ENCODE measurements around the gene TMTC1. TPM values are rescaled to one million over a fixed set of nuclear protein-coding genes. Genes with fewer than 3 reads are reported as not detected.

Gene TMTC1
- total and polyA plus RNA-seq, 2 of the 8 experiments (the other 6 are each of a cell fraction or from before 2014, with no cell fraction given): 15.4 to 20.8 TPM

DNA sequence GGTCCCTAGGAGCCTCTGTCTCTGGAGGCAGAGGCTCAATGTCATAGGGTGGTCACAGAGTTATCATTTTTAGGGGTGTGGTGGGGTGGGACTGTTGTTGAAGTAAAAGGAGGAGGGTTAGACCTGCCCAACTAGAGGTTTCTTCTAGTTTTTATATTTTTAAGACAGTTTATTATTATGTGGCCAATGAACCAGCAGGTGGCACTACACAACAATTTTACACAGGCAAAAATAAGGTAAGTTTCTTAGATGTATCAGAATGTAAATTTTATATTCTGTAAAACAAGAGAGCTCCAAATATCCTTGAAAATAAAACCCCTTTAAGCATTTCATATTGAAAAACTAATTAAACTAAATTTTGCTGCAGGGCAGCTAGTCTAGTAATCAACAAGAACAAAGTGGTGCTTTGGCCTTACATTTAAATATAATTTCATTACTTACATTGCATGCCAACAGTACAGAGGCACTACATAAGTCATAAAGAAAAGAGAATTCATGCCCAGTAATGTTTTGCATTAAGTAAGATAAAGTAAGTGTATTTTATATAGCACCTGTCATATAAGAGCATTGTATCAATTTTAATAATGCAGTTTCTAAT lies 264.1 kb downstream of the TMTC1 start:
- Histone ChIP-seq H3K18ac (ENCODE audit: extremely low read depth, low read length) (no peak overlapping the region), H2AFZ (ENCODE audit: low read length) (no peak overlapping the region), H2BK5ac (ENCODE audit: low read depth, low read length) (no peak overlapping the region), H4K91ac (replicated peaks; ENCODE audit: insufficient read length, low read length) (no peak overlapping the region), H3K56ac (replicated peaks; ENCODE audit: insufficient read length, low read depth, low read length) (no peak overlapping the region), H2BK12ac (ENCODE audit: low read depth, low read length) (no peak overlapping the region), H3K9ac (replicated peaks in 1 of 4; ENCODE audit: extremely low read depth in 1 of 4, low read depth in 3 of 4, low read length in 3 of 4) (no peak overlapping the region), H3K4me1 (replicated peaks in 1 of 4; ENCODE audit: control insufficient read depth in 3 of 4, insufficient read depth in 4 of 4, low read length in 3 of 4) (no peaks in the 10 kb centered on the region), H4K8ac (ENCODE audit: extremely low read depth, insufficient read depth, low read length) (no peak overlapping the region), H3K79me2 (ENCODE audit: control insufficient read depth in 1 of 2, insufficient read depth in 2 of 2, low read length in 2 of 2) (no peaks in the 10 kb centered on the region), H3K23me2 (ENCODE audit: low read depth, low read length) (no peaks in the 10 kb centered on the region), H3K9me3 (ENCODE audit: insufficient read depth in 2 of 2, low read depth in 1 of 2, low read length in 1 of 2) (no peaks in the 10 kb centered on the region), H2BK120ac (replicated peaks; ENCODE audit: low read depth, low read length) (no peak overlapping the region), H2BK20ac (ENCODE audit: low read length) (no peak overlapping the region), H4K5ac (ENCODE audit: insufficient read length, low read depth, low read length) (no peak overlapping the region), H3K27ac (ENCODE audit: low read depth, low read length) (no peak overlapping the region), H3K23ac (ENCODE audit: insufficient read length) (no peak overlapping the region), H3K36me3 (ENCODE audit: control insufficient read depth in 2 of 4, insufficient read depth in 4 of 4, low read length in 3 of 4) (peaks cover 0 to 6% (median 1%) of the 10 kb centered on the region in 4 experiments; a peak in 3 of 8 replicates), H3K4me2 (ENCODE audit: insufficient read depth in 1 of 2, low read depth in 2 of 2, low read length in 2 of 2) (no peak overlapping the region), H3K14ac (ENCODE audit: insufficient read length) (no peak overlapping the region), H3K4ac (replicated peaks; ENCODE audit: insufficient read length, low read depth, low read length) (no peak overlapping the region), H3K4me3 (ENCODE audit: extremely low read depth in 1 of 4, insufficient read depth in 2 of 4, low read depth in 3 of 4, low read length in 4 of 4) (no peak overlapping the region), H4K20me1 (replicated peaks in 1 of 2; ENCODE audit: control insufficient read depth in 1 of 2, insufficient read depth in 2 of 2, low read length in 2 of 2) (no peaks in the 10 kb centered on the region), H2AK5ac (ENCODE audit: low read depth, low read length) (no peak overlapping the region), H3K27me3 (replicated peaks in 1 of 4; ENCODE audit: control insufficient read depth in 3 of 4, extremely low read depth in 1 of 4, insufficient read depth in 3 of 4, low read length in 3 of 4) (no peaks in the 10 kb centered on the region), H3K79me1 (ENCODE audit: low read depth, low read length) (no peaks in the 10 kb centered on the region), H2BK15ac (ENCODE audit: low read length) (no peak overlapping the region)
- CTCF ChIA-PET (ENCODE audit: partially characterized antibody): interaction anchor here (0.7 to 4.3 kb wide), 24 partner anchors 8 to 1183 kb away, joined by 3 to 25 read pairs (median 3); no protein-coding TSS in a partner anchor
- no peak for FAIRE-seq
- POLR2A ChIA-PET (ENCODE audit: partially characterized antibody): no interaction called here
- no peak for DNase-seq (ENCODE audit: low read depth in 1 of 2, low spot score in 2 of 2)
- TF ChIP-seq RFX5 (IDR thresholded peaks at IDR 0.05; ENCODE audit: borderline replicate concordance, low read depth, low read length): no peak
- TF ChIP-seq JUND (IDR thresholded peaks at IDR 0.05; ENCODE audit: low read length): no peak
- TF ChIP-seq RAD21 (IDR thresholded peaks at IDR 0.05 in 1 of 2, conservative IDR thresholded peaks at IDR 0.05 in 1 of 2; ENCODE audit: low read depth in 2 of 2, low read length in 2 of 2): peak; percentile 58 to 71
- TF ChIP-seq SIN3A (conservative IDR thresholded peaks at IDR 0.05 in 1 of 2, IDR thresholded peaks at IDR 0.05 in 1 of 2; ENCODE audit: low read depth in 1 of 2, low read length in 2 of 2): no peak
- no peak for TF ChIP-seq ASH2L (IDR thresholded peaks at IDR 0.05; ENCODE audit: low read length)
- TF ChIP-seq CTCF (IDR thresholded peaks at IDR 0.05; ENCODE audit: control extremely low read depth in 1 of 3, insufficient read depth in 1 of 3, low read depth in 1 of 3, low read length in 3 of 3): peak in 2 of 3 experiments; percentile 19 to 28; a peak in 2 of 4 replicates
- TF ChIP-seq EZH2 (IDR thresholded peaks at IDR 0.05; ENCODE audit: low read depth, low read length, severe bottlenecking): no peak
- TF ChIP-seq CEBPB (IDR thresholded peaks at IDR 0.05; ENCODE audit: low read depth, low read length): no peak
